VCaP (cell line): ENCODE data around the gene TMEM87B.

ENCODE experiments used
- H3K27ac ChIP-seq: fragments of 450-650 bp; 2 replicates; pipeline ENCODE4 v1.5.1; 2017
- CTCF ChIP-seq: fragments of 450-650 bp; conservative IDR thresholded peaks from 2 replicates; pipeline ENCODE4 v1.5.1; 2017; ENCODE audit warnings: mild to moderate bottlenecking, moderate library complexity

TMEM87B gene

GRCh38 chr2:112018846-112019245, 36.2 kb upstream of the TMEM87B start:
- no peak overlapping the region for H3K27ac ChIP-seq
- no peak for TF ChIP-seq CTCF

GRCh38 chr2:112019569-112019982, 35.5 kb upstream of the TMEM87B start:
- no peak for TF ChIP-seq CTCF
- H3K27ac ChIP-seq = no peak overlapping the region

- 0 out of 2 replicates have a peak, but pooled peaks have one; percentile 12 for TF ChIP-seq CTCF
- no peak overlapping the region for H3K27ac ChIP-seq
Observed at GRCh38 chr2:112020561-112020960, 34.5 kb upstream of the TMEM87B start.

GRCh38 chr2:112021290-112021689, 33.8 kb upstream of the TMEM87B start:
- TF ChIP-seq CTCF = no peak
- no peak overlapping the region for H3K27ac ChIP-seq

GRCh38 chr2:112021781-112022231, 33.3 kb upstream of the TMEM87B start:
- TF ChIP-seq CTCF = no peak
- no peak overlapping the region for H3K27ac ChIP-seq

GRCh38 chr2:112023707-112024106, 31.4 kb upstream of the TMEM87B start:
- TF ChIP-seq CTCF = no peak
- H3K27ac ChIP-seq = peak overlapping the region; percentile 48

- no peak for TF ChIP-seq CTCF
- H3K27ac ChIP-seq = peak overlapping the region; percentile 48
Observed at GRCh38 chr2:112024231-112024630, 30.8 kb upstream of the TMEM87B start.
